Stomach (tissue), 9 donors: Measurements from ENCODE around the gene ARPC3. TPM values are rescaled to one million over a fixed set of nuclear protein-coding genes. Genes with fewer than 3 reads are reported as not detected.
"Not testable (repeated sequence)": the region's sequence is repeated elsewhere in the genome, so short reads cannot be mapped to it uniquely, and the experiment has no call there.

Experiments used
- DNase-seq, 2 donors: peaks; one replicate each; pipeline versions ENCODE4 v3.0.0 to v3.0.0-alpha.2; 2013 to 2019
- H3K27ac ChIP-seq, 5 donors: fragments of 200-600 bp in 4 of 5; sonication (generic) in 4 of 5; one replicate each; pipeline ENCODE4 v1.5.1; 2013 to 2019; ENCODE audit warnings: mild to moderate bottlenecking in 1 of 5, moderate library complexity in 1 of 5
- H3K27me3 ChIP-seq, 3 donors: fragments of 200-600 bp; sonication (generic); one replicate each; pipeline ENCODE4 v1.5.1; 2017 to 2019; ENCODE audit warnings: mixed run types in 1 of 3
- H3K36me3 ChIP-seq, 4 donors: fragments of 200-600 bp; sonication (generic); 1 replicate in 3 of 4; 2 replicates in 1 of 4; pipeline ENCODE4 v1.5.1; 2016 to 2019
- H3K4me1 ChIP-seq, 4 donors: fragments of 200-600 bp; sonication (generic); one replicate each; pipeline ENCODE4 v1.5.1; 2016 to 2019
- H3K4me3 ChIP-seq, 4 donors: fragments of 200-600 bp; sonication (generic) in 3 of 4; one replicate each; pipeline ENCODE4 v1.5.1; 2016 to 2019; ENCODE audit warnings: mild to moderate bottlenecking in 1 of 4
- H3K9me3 ChIP-seq, 4 donors: fragments of 200-600 bp; sonication (generic); one replicate each; pipeline ENCODE4 v1.5.1; 2016 to 2019
- CTCF ChIP-seq, 7 experiments: fragments of 450-650 bp in 4 of 7; fragments of 200-600 bp in 3 of 7; sonication (generic) in 3 of 7; IDR thresholded peaks; one replicate each; pipeline ENCODE4 v1.5.1; 2016 to 2019; ENCODE audit warnings: antibody characterized with exemption in 7 of 7, control low read depth in 2 of 7, mild to moderate bottlenecking in 1 of 7
- EP300 ChIP-seq: sonication (generic); formaldehyde crosslinking; IDR thresholded peaks from one replicate; pipeline ENCODE4 v1.6.1; 2017; ENCODE audit warnings: antibody characterized with exemption
- POLR2A ChIP-seq, 4 donors: fragments of 450-650 bp; IDR thresholded peaks; one replicate each; pipeline ENCODE4 v1.6.1; 2016; ENCODE audit warnings: antibody characterized with exemption in 4 of 4, control low read depth in 2 of 4, mild to moderate bottlenecking in 1 of 4, moderate library complexity in 1 of 4
- POLR2AphosphoS5 ChIP-seq, 3 donors: sonication (generic); formaldehyde crosslinking; IDR thresholded peaks; one replicate each; pipeline ENCODE4 v1.6.1; 2016; ENCODE audit warnings: antibody characterized with exemption in 3 of 3
- WGBS, 5 donors: extraction: QIAGEN DNeasy Blood & Tissue Kit in 3 of 5; methylation state at CpG; one replicate each; pipeline versions ENCODE4 v1.1.5 to v1.1.7; 2013 to 2018; 5-methylcytosine and 5-hydroxymethylcytosine counted together
- intact Hi-C: fragments of 100-400 bp; cut with DNase I; formaldehyde crosslinking; loops from one replicate; pipeline ENCODE4 v1.15.1; 2023; ENCODE audit warnings: low total_unique reads
- polyA plus RNA-seq, 3 donors: library from polyadenylated mRNA; stranded (reverse); fragments of 200-250 nt; gene quantifications; one replicate each; pipeline ENCODE4 v1.2.3, GENCODE V29; 2013
- total RNA-seq, 5 donors: library from RNA; depleted of rRNA; stranded (reverse); fragments of >200 nt; gene quantifications; one replicate each; pipeline versions ENCODE4 v1.1.0 to v1.2.3, GENCODE V29; 2014 to 2016
- donor health status: healthy with polysubstance abuse.
- donor health status: Bipolar disorder and iron deficiency.
- donor health status: healthy.

The ARPC3 gene
- total and polyA plus RNA-seq, 8 donors: 44.0 to 561 (median 185) TPM

- peak within 1 kb of the TSS; percentile 75 to 96 (median 93) for H3K27ac ChIP-seq
- peaks cover 16 to 38% (median 34%) of the 10 kb centered on the region in 4 donors for H3K4me1 ChIP-seq
- peak; percentile 96 to 99 for DNase-seq
- H3K4me3 ChIP-seq: peak within 1 kb of the TSS; percentile 66 to 80 (median 74)
- WGBS, 5 donors: 0 to 1% (median 0%) methylated on average over 34 to 78 of the region's 78 CpGs
- H3K36me3 ChIP-seq: peaks cover 0 to 20% (median 17%) of the 10 kb centered on the region in 4 donors
- intact Hi-C loops: no loop called here
- no peaks in the 10 kb centered on the region for H3K27me3 ChIP-seq
- H3K9me3 ChIP-seq: no peaks in the 10 kb centered on the region
- TF ChIP-seq POLR2A (IDR thresholded peaks at IDR 0.05) (peak in 2 of 4 donors; percentile 71 to 82), EP300 (no peak), POLR2AphosphoS5 (IDR thresholded peaks at IDR 0.05) (peak; percentile 95 to 98 (median 98))
Measured at GRCh38 chr12:110468214-110469048, 18.3 kb upstream of the ARPC3 start, which contains the start of the genes FAM216A and GPN3. Gene FAM216A, plus strand, starts transcription at chr12:110468845. Its CDS starts 31 bp downstream, at chr12:110468876. Gene GPN3, minus strand, starts transcription at chr12:110468257. Its CDS starts 54 bp downstream, at chr12:110468203.

GRCh38 chr12:110467847-110468213, 17.7 kb upstream of the ARPC3 start:
- Histone ChIP-seq H3K27ac (peak overlapping the region; percentile 71 to 96 (median 93)), H3K4me3 (peak overlapping the region; percentile 66 to 80 (median 74)), H3K27me3 (no peaks in the 10 kb centered on the region), H3K36me3 (peaks cover 0 to 26% (median 22%) of the 10 kb centered on the region in 4 donors), H3K9me3 (no peaks in the 10 kb centered on the region), H3K4me1 (peaks cover 16 to 38% (median 34%) of the 10 kb centered on the region in 4 donors)
- no peak for DNase-seq
- WGBS, 5 donors: 0 to 1% (median 0%) methylated on average over 15 of the region's 15 CpGs
- intact Hi-C loops: no loop called here
- no peak for TF ChIP-seq POLR2A (IDR thresholded peaks at IDR 0.05)

- H3K27me3 ChIP-seq: no peaks in the 10 kb centered on the region
- DNase-seq: no peak
- 50 to 68% (median 60%) methylated on average over 5 of the region's 5 CpGs for WGBS, 5 donors
- H3K27ac ChIP-seq: peak overlapping the region in 1 of 5 donors; percentile 95
- TF ChIP-seq POLR2AphosphoS5 (IDR thresholded peaks at IDR 0.05) (no peak), EP300 (no peak), POLR2A (IDR thresholded peaks at IDR 0.05) (no peak), CTCF (IDR thresholded peaks at IDR 0.05) (no peak)
- intact Hi-C loops: no loop called here
- peak overlapping the region; percentile 66 to 80 (median 74) for H3K4me3 ChIP-seq
- no peaks in the 10 kb centered on the region for H3K9me3 ChIP-seq
- peaks cover 0 to 36% (median 32%) of the 10 kb centered on the region in 4 donors for H3K36me3 ChIP-seq
- H3K4me1 ChIP-seq: peaks cover 16 to 38% (median 34%) of the 10 kb centered on the region in 4 donors
Measured at GRCh38 chr12:110466791-110467190, 16.7 kb upstream of the ARPC3 start.

- intact Hi-C loops: not testable (repeated sequence)
- peaks cover 0 to 44% (median 40%) of the 10 kb centered on the region in 4 donors for H3K36me3 ChIP-seq
Measured at GRCh38 chr12:110465765-110466164, 15.6 kb upstream of the ARPC3 start.

GRCh38 chr12:110465024-110465423, 14.9 kb upstream of the ARPC3 start:
- Histone ChIP-seq H3K4me3 (no peak overlapping the region), H3K27ac (no peak overlapping the region), H3K27me3 (no peaks in the 10 kb centered on the region), H3K9me3 (no peaks in the 10 kb centered on the region), H3K36me3 (peaks cover 6 to 51% (median 47%) of the 10 kb centered on the region in 4 donors), H3K4me1 (peaks cover 16 to 35% (median 34%) of the 10 kb centered on the region in 4 donors)
- WGBS, 5 donors: 88 to 96% (median 94%) methylated on average over 2 of the region's 2 CpGs
- DNase-seq: no peak
- intact Hi-C loops: no loop called here
- no peak for TF ChIP-seq POLR2AphosphoS5 (IDR thresholded peaks at IDR 0.05)
- TF ChIP-seq CTCF (IDR thresholded peaks at IDR 0.05): no peak
- no peak for TF ChIP-seq EP300
- TF ChIP-seq POLR2A (IDR thresholded peaks at IDR 0.05): no peak

More at GRCh38 chr12:110465765-110466164, 15.6 kb upstream of the ARPC3 start:
- not testable (repeated sequence) for H3K27me3 ChIP-seq, H3K27ac ChIP-seq, H3K4me3 ChIP-seq, DNase-seq, H3K9me3 ChIP-seq
- H3K4me1 ChIP-seq: peaks cover 16 to 38% (median 34%) of the 10 kb centered on the region in 4 donors
- 77 to 87% (median 82%) methylated on average over 11 of the region's 11 CpGs for WGBS, 5 donors

- intact Hi-C loops, H3K9me3 ChIP-seq: not testable (repeated sequence)
Measured at GRCh38 chr12:110461189-110461588, 11.1 kb upstream of the ARPC3 start.

More at GRCh38 chr12:110461189-110461588, 11.1 kb upstream of the ARPC3 start:
- WGBS, 5 donors: 91 to 97% (median 93%) methylated on average over 5 of the region's 5 CpGs
- not testable (repeated sequence) for DNase-seq, H3K4me1 ChIP-seq, H3K4me3 ChIP-seq, H3K27me3 ChIP-seq, H3K27ac ChIP-seq
- H3K36me3 ChIP-seq: peaks cover 15 to 88% (median 83%) of the 10 kb centered on the region in 4 donors
